ENCODE data around the gene KCND2.

The KCND2 gene

GRCh38 chr7:120417244-120417979, 144.4 kb downstream of the KCND2 start:
- no peak for DNase-seq (ENCODE audit: insufficient read length)
- FAIRE-seq = peak; percentile 54
- TF ChIP-seq POLR2A (IDR thresholded peaks at IDR 0.05; ENCODE audit: low read depth, low read length) (no peak), POLR2AphosphoS5 (IDR thresholded peaks at IDR 0.05; ENCODE audit: low read depth, low read length) (no peak), TAF1 (IDR thresholded peaks at IDR 0.05; ENCODE audit: borderline replicate concordance, low read depth, low read length) (no peak)

GRCh38 chr7:120421151-120421651, 148.2 kb downstream of the KCND2 start:
- peak; percentile 98 for FAIRE-seq
- TF ChIP-seq TAF1 (IDR thresholded peaks at IDR 0.05; ENCODE audit: borderline replicate concordance, low read depth, low read length) = no peak
- no peak for TF ChIP-seq POLR2AphosphoS5 (IDR thresholded peaks at IDR 0.05; ENCODE audit: low read depth, low read length)
- no peak; the same call in 1 of the 2 replicates for TF ChIP-seq POLR2A (IDR thresholded peaks at IDR 0.05; ENCODE audit: low read depth, low read length)
- DNase-seq (ENCODE audit: insufficient read length) = no peak

- DNase-seq (ENCODE audit: insufficient read length) (no peak), FAIRE-seq (no peak)
- TF ChIP-seq POLR2AphosphoS5 (IDR thresholded peaks at IDR 0.05; ENCODE audit: low read depth, low read length) (no peak), TAF1 (IDR thresholded peaks at IDR 0.05; ENCODE audit: borderline replicate concordance, low read depth, low read length) (no peak), POLR2A (IDR thresholded peaks at IDR 0.05; ENCODE audit: low read depth, low read length) (no peak)
Observed at GRCh38 chr7:120431016-120431415, 158.0 kb downstream of the KCND2 start.

GRCh38 chr7:120436487-120437060, 163.6 kb downstream of the KCND2 start:
- TF ChIP-seq POLR2AphosphoS5 (IDR thresholded peaks at IDR 0.05; ENCODE audit: low read depth, low read length) = no peak
- no peak for TF ChIP-seq POLR2A (IDR thresholded peaks at IDR 0.05; ENCODE audit: low read depth, low read length)
- TF ChIP-seq TAF1 (IDR thresholded peaks at IDR 0.05; ENCODE audit: borderline replicate concordance, low read depth, low read length) = no peak
- FAIRE-seq (peak; percentile 74), DNase-seq (ENCODE audit: insufficient read length) (no peak)

GRCh38 chr7:120441850-120442249, 168.9 kb downstream of the KCND2 start:
- FAIRE-seq (peak; percentile 86), DNase-seq (ENCODE audit: insufficient read length) (no peak)

GRCh38 chr7:120442838-120443237, 169.9 kb downstream of the KCND2 start:
- no peak for DNase-seq (ENCODE audit: insufficient read length)
- TF ChIP-seq POLR2AphosphoS5 (IDR thresholded peaks at IDR 0.05; ENCODE audit: low read depth, low read length) (no peak), POLR2A (IDR thresholded peaks at IDR 0.05; ENCODE audit: low read depth, low read length) (no peak), TAF1 (IDR thresholded peaks at IDR 0.05; ENCODE audit: borderline replicate concordance, low read depth, low read length) (no peak)
- peak; percentile 89 for FAIRE-seq

More at GRCh38 chr7:120441850-120442249, 168.9 kb downstream of the KCND2 start:
- no peak for TF ChIP-seq POLR2A (IDR thresholded peaks at IDR 0.05; ENCODE audit: low read depth, low read length)
- no peak for TF ChIP-seq TAF1 (IDR thresholded peaks at IDR 0.05; ENCODE audit: borderline replicate concordance, low read depth, low read length)

GRCh38 chr7:120444650-120445049, 171.7 kb downstream of the KCND2 start:
- no peak for TF ChIP-seq TAF1 (IDR thresholded peaks at IDR 0.05; ENCODE audit: borderline replicate concordance, low read depth, low read length)
- no peak for TF ChIP-seq POLR2AphosphoS5 (IDR thresholded peaks at IDR 0.05; ENCODE audit: low read depth, low read length)
- TF ChIP-seq POLR2A (IDR thresholded peaks at IDR 0.05; ENCODE audit: low read depth, low read length) = no peak
- DNase-seq (ENCODE audit: insufficient read length) (no peak), FAIRE-seq (peak; percentile 58)

GRCh38 chr7:120445276-120445675, 172.3 kb downstream of the KCND2 start:
- no peak for TF ChIP-seq POLR2AphosphoS5 (IDR thresholded peaks at IDR 0.05; ENCODE audit: low read depth, low read length)
- no peak for TF ChIP-seq POLR2A (IDR thresholded peaks at IDR 0.05; ENCODE audit: low read depth, low read length)
- no peak for TF ChIP-seq TAF1 (IDR thresholded peaks at IDR 0.05; ENCODE audit: borderline replicate concordance, low read depth, low read length)
- FAIRE-seq (no peak), DNase-seq (ENCODE audit: insufficient read length) (no peak)

GRCh38 chr7:120452665-120453064, 179.7 kb downstream of the KCND2 start:
- FAIRE-seq (no peak), DNase-seq (ENCODE audit: insufficient read length) (no peak)
- TF ChIP-seq POLR2AphosphoS5 (IDR thresholded peaks at IDR 0.05; ENCODE audit: low read depth, low read length) (no peak), POLR2A (IDR thresholded peaks at IDR 0.05; ENCODE audit: low read depth, low read length) (no peak), TAF1 (IDR thresholded peaks at IDR 0.05; ENCODE audit: borderline replicate concordance, low read depth, low read length) (no peak)

- DNase-seq (ENCODE audit: insufficient read length) (no peak), FAIRE-seq (no peak)
- TF ChIP-seq POLR2A (IDR thresholded peaks at IDR 0.05; ENCODE audit: low read depth, low read length) = no peak
- no peak for TF ChIP-seq POLR2AphosphoS5 (IDR thresholded peaks at IDR 0.05; ENCODE audit: low read depth, low read length)
- TF ChIP-seq TAF1 (IDR thresholded peaks at IDR 0.05; ENCODE audit: borderline replicate concordance, low read depth, low read length) = no peak
Observed at GRCh38 chr7:120456699-120457098, 183.7 kb downstream of the KCND2 start.

GRCh38 chr7:120460949-120461348, 188.0 kb downstream of the KCND2 start:
- peak; percentile 66 for FAIRE-seq
- TF ChIP-seq POLR2A (IDR thresholded peaks at IDR 0.05; ENCODE audit: low read depth, low read length) (no peak), TAF1 (IDR thresholded peaks at IDR 0.05; ENCODE audit: borderline replicate concordance, low read depth, low read length) (no peak), POLR2AphosphoS5 (IDR thresholded peaks at IDR 0.05; ENCODE audit: low read depth, low read length) (no peak)
- no peak for DNase-seq (ENCODE audit: insufficient read length)

GRCh38 chr7:120462991-120463390, 190.0 kb downstream of the KCND2 start:
- TF ChIP-seq POLR2A (IDR thresholded peaks at IDR 0.05; ENCODE audit: low read depth, low read length) = no peak
- TF ChIP-seq POLR2AphosphoS5 (IDR thresholded peaks at IDR 0.05; ENCODE audit: low read depth, low read length) = no peak
- no peak for TF ChIP-seq TAF1 (IDR thresholded peaks at IDR 0.05; ENCODE audit: borderline replicate concordance, low read depth, low read length)
- DNase-seq (ENCODE audit: insufficient read length) = no peak
- FAIRE-seq = no peak
